GM12872 (cell line): ENCODE results near the gene SACM1L.

ENCODE experiments used
- TF ChIP-seq, protein P1 (sequence below): IDR thresholded peaks from 3 replicates; pipeline ENCODE4 v1.5.1; 2011; ENCODE audit warnings: low read depth, mild to moderate bottlenecking, low read length, moderate library complexity; ENCODE audit not compliant: insufficient read depth

Gene SACM1L

DNA sequence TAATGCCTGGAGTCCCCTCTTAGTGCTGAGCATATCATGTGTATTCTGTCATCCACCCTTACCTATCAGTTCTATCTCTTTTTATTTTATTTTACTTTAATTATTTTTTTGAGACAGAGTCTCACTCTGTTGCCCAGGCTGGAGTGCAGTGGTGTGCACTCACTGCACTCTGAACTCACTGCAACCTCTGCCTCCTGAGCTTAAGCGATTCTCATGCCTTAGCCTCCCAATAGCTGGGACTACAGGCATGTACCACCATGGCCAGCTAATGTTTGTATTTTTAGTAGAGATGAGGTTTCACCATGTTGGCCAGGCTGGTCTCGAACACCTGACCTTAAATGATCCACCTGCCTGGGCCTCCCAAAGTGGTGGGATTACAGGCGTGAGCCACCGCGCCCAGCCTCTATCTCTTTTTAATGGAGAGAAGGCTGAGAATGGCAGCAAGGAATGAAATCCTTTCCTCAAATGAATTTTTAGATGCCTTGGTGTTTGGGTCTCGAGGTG, 11.4 kb downstream of the SACM1L start:
- TF ChIP-seq, protein P1, sequence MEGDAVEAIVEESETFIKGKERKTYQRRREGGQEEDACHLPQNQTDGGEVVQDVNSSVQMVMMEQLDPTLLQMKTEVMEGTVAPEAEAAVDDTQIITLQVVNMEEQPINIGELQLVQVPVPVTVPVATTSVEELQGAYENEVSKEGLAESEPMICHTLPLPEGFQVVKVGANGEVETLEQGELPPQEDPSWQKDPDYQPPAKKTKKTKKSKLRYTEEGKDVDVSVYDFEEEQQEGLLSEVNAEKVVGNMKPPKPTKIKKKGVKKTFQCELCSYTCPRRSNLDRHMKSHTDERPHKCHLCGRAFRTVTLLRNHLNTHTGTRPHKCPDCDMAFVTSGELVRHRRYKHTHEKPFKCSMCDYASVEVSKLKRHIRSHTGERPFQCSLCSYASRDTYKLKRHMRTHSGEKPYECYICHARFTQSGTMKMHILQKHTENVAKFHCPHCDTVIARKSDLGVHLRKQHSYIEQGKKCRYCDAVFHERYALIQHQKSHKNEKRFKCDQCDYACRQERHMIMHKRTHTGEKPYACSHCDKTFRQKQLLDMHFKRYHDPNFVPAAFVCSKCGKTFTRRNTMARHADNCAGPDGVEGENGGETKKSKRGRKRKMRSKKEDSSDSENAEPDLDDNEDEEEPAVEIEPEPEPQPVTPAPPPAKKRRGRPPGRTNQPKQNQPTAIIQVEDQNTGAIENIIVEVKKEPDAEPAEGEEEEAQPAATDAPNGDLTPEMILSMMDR = no peak

DNA sequence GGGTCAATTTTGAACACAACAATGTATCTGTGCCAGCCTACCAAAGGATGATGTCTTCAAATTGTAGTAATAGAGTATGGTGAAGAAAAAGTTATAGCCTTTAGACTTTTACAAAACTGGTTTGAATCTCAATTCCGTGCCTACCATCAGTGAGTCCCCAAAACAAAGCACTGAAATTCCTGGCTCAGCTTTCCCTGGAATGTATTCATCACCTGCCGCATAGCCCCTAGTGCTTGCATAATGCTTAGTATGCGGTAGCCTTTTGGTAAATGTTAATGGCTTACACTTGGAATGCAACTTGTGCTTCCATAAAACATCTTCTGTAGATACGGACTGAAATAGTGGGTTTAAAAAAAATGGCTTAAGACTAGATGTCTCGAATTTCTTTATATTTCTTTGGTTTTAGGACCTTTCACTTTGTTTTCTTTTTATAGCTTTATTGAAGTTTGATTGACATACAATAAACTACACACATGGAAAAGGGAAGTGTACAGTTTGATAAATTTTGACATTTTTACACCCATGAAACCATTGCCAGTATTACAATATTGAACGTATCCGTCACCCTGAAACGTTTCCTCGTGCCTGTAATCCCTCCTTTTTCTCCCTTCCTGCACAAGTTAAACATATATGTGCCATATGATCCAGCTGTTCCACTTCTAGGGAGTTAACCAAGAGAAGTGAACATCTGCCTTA, 12.1 kb downstream of the SACM1L start:
- TF ChIP-seq, protein P1 = no peak

DNA sequence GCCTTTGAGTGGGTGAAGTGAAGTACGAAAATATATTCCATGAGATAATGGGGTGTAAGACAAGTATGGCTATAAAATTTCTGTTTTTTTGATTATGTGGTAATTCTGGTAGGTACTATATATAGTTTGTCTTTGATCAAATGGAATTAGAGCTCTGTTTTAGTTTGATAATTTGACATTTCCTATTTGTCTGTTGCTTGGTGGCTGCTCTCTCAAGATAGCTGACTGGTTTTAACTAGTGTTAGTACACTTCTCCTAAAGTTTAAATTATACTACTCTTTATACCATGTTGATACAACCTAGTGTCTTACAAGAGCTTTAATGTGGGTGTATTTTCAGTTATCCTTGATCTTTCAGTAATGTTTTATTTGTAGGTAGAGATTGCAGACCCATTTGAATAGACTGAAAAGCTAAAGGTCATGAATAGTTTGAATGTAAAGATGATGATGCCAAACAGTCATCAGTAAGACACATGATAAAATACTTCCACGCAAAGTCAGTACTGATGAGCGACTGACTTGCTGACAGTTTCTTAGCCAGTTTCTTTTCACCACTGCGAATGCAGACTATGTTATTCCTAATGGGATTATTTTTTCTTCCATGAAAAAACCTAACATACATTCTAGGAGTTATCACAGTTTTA, 15.2 kb downstream of the SACM1L start:
- TF ChIP-seq, protein P1 = no peak

DNA sequence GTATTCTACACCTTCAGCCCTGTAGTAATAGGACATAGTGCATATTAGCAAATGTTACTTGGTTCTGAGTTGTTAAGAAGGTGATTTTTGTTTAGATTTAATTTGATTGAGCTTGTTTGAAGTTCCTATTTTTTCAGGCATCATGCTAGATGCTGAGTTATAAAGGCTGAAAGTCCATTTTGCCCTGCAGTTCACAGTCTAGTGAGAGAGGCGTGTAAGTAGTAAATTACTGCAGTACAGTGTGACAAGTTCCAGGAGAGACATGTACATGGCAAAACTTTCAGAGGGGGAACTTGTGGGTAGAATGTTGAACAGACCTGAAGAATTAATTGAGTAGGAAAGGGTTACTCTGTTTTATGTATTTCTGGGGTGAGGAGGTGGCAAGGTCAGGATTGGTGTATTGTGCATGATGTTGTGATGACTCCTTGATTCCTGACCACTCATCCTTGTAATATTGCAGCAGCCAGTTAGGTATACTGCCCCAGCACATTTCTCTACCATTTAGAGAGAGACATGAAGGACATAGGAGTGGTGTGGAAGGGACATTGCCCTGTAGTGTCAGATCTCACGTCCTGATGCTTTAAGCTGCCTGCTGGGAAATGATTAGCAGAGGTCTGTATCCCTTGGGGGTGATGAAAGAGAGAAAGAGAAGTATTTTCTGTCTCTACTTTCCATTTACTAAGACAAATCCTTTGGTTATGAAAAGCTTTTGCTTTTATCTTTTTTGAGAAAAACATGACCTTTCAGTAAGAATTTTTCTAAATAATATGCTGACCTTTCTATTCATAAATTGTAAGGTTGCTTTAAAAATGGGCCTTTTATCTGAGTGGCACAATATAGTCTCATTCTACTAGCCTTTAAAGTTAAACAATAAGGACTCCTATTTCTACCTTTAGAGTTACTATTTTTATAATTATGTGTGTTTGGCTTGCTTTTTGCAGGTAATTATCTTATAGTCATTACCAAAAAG, 16.9 kb downstream of the SACM1L start:
- TF ChIP-seq, protein P1 = no peak

DNA sequence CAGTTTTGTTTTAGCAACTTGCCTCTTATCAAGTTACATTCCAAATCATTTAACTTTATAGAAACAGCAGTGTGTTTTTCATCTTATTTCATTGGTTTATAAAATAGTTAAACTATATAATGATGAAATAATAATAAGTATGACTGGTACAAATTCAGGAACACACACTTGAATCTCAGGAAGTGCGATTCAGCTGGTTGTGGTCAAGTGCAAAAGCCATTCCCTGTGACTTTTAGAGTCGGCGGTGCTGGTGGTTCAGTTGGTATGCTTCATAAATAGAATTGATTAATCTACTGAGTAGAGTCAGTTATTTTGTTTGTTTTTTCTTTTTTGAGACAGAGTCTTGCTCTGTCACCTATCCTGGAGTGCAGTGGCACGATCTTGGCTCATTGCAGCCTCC, 22.7 kb downstream of the SACM1L start:
- TF ChIP-seq, protein P1 = no peak

DNA sequence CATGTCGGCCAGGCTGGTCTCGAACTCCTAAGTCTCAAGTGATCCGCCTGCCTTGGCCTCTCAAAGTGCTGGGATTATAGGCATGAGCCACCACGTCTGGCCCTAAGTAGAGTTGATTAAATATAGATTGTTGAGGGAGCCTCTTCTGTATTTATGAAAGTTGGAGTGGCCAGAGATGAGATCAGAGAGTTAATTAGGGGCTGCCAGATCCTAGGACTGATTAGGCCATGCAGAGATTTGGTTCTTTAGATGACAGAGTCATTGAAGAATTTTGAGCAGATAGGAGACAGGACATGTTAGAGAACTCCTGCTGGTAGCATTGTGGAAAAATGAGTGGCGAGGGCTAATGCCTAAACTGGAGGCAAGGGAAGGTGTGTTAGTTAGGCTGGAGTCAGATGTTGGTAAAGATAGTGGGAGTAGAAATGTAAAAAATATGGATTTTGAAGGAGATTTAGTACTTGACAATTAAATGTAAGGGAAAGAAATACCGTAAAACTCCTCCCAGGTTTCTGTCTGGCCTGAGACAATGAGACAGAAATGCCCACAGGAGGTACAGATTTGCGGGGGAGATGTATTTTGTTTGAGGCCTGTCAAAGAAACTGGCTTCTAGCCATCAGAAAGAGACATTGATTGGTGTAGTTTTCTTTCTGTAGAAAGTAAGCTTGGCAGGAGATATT, 23.4 kb downstream of the SACM1L start:
- TF ChIP-seq, protein P1 = no peak
